Limb (tissue), 2 donors: ENCODE data around the gene CPNE5.

Source experiments
- DNase-seq, 2 donors: peaks; one replicate each; pipeline ENCODE4 v3.0.0-alpha.2; 2016; ENCODE audit errors: extremely low spot score in 2 of 2

The CPNE5 gene

GRCh38 chr6:36836111-36837021 lies 2.9 kb downstream of the CPNE5 start:
- DNase-seq: no peak

- peak; percentile 42 to 62 for DNase-seq
These were observed 4.5 kb downstream of the CPNE5 start for GRCh38 chr6:36834576-36835341.

GRCh38 chr6:36833182-36833789 lies 6.0 kb downstream of the CPNE5 start:
- DNase-seq: no peak

- no peak for DNase-seq
These were observed 6.9 kb downstream of the CPNE5 start for GRCh38 chr6:36832313-36832712.

GRCh38 chr6:36830577-36830976 lies 8.7 kb downstream of the CPNE5 start:
- DNase-seq: no peak

- DNase-seq: peak; percentile 76 to 78
These were observed 9.2 kb downstream of the CPNE5 start for GRCh38 chr6:36829919-36830544.

- no peak for DNase-seq
These were observed 11.8 kb downstream of the CPNE5 start for GRCh38 chr6:36827261-36828079.

GRCh38 chr6:36826520-36827227 lies 12.6 kb downstream of the CPNE5 start:
- no peak for DNase-seq

GRCh38 chr6:36825994-36826393 lies 13.2 kb downstream of the CPNE5 start:
- no peak for DNase-seq

- DNase-seq: no peak
These were observed 13.8 kb downstream of the CPNE5 start for GRCh38 chr6:36825452-36825851.

- no peak for DNase-seq
These were observed 15.0 kb downstream of the CPNE5 start for GRCh38 chr6:36824253-36824652.

- no peak for DNase-seq
These were observed 15.7 kb downstream of the CPNE5 start for GRCh38 chr6:36823421-36824096.

GRCh38 chr6:36822506-36823269 lies 16.6 kb downstream of the CPNE5 start:
- DNase-seq: no peak

- DNase-seq: no peak
These were observed 17.5 kb downstream of the CPNE5 start for GRCh38 chr6:36821581-36822335.

GRCh38 chr6:36820700-36821580 lies 18.3 kb downstream of the CPNE5 start:
- DNase-seq: no peak

- DNase-seq: no peak
These were observed 20.5 kb downstream of the CPNE5 start for GRCh38 chr6:36818756-36819155.

- DNase-seq: no peak
These were observed 21.4 kb downstream of the CPNE5 start for GRCh38 chr6:36817847-36818246.
